SKM-1 treated with dmso at 0.1 percent for 144 hours (cell line): ENCODE data around the gene DVL1.

Source experiments
- DNase-seq: peaks from one replicate; lab custom pipeline; 2025; ENCODE audit not compliant: unreplicated experiment; lab: John Stamatoyannopoulos, UW

The DVL1 gene

DNA sequence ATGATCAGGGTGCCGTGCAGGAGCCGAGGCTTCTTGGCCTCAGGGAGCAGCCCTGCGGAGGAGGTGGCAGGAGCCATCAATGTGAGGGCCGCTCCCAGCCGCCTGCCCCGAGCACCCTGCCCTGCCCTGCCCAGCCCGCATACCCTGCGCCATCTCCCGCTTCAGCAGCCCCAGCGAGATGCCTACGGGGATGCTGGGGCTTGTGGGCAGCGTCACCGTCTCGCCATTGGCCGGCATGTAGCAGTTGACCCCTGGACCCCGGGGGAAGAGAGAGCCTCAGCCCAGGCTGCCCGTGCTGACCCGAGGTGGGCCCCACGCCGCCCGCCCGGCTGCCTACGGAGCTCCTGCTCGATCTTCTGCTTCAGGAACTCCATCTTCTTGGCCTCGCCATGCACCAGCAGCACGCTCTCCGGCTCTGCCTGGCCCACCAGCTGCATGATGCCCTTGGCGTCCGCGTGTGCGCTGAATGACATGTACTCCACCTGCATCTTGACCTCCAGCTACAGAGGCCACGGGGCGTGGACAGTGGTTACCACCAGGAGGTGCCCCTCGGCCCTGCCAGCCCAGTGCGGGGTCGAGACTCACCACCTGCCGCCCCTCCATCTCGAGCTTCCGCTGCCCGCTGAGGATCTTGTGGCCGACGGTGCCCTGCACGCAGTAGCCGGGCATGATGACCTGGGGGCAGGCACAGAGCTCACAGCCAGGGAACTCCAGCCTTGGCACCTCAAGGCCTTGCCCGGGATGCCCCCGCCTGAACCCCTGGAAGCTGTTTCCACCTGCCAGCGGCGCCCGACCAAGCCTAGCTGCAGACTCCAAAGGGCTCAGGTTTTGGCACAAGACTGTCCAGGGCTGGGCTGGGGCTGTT is 36.5 kb downstream of the DVL1 start:
- no peak for DNase-seq

DNA sequence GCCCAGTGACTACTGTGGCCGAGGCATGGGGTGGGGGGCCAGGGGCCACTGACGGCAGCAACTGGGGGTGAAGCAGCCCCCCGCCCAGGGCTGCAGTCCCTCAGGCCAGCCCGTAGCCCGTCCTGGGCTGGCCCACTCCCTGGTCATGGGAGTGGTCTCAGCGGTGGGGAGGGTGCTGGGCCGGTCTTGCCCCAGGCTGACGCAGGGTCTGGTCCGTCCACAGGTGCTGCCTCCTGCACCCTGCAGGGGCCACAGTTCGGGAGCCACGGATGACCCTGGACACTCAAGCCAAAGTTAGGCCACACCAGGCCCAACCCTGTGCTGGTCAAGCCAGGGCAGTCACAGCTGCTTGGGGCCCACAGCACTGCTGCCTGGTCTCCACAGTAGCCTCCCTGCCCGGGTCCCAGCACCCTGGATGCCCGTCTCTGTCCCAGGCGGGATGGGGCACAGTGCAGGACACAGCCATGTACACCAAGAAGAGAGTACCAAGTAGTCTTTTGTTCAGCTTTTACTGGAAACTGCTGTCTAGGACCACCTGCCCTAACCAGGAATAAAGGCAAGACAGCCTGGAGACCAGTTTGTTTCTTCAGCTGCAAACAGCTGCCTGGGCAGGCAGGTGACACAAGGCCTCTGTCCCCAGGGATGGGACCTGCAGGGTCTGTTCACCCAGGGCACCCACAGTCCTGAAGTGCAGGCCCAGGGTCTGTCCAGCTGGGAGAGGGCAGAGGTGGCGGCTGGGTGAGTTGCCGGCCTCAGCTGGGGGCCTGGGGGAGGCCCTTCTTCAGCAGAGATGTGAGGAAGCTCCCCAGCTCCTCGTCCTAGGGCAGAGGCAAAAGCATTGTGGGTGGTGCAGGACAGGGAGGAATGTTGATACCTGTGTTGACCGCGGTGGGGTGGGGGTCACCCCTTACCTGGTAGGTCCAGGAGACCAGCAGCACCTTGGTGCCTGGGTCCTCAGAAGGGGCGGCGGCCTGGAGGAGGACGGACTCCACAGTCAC is 37.8 kb downstream of the DVL1 start:
- no peak for DNase-seq

DNA sequence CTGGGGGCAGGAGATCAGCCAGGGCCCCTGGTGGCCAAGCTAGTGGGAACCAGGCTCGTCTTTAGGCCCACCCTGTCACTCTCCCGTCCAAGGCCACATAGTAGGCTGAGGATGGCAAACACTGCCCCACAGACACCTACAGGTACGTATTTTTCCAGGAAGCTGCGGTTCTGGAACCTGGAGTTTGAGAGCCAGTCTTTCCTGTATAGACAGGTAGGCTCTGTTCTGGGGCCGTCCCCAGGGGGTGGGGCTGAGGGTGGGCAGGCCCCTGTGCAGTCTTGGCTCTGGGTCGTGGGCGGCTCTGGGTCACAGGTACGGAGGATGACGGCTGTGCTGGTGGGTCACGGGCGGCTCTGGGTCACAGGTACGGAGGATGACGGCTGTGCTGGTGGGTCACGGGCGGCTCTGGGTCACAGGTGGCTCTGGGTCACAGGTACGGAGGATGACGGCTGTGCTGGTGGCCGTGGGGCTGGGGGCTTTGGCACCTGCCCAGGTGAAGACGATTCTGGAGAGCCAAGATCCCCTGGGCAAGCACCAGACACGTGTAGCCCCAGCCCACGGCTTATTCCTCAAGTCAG is 38.7 kb downstream of the DVL1 start:
- no peak for DNase-seq

DNA sequence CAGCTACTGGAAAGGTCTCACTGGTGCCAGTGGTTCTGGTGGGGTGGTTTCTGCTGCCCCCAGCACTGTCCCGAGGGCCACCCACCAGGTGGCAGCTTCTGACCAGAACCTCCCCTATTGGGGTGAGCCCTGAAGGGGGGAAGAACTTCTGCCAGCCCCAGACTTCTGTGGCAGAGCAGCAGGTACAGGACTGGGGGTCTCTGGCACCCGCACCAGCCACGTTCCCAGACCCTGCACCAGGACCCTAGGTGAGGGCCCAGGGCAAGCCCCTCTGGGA is 39.2 kb downstream of the DVL1 start:
- DNase-seq = no peak

DNA sequence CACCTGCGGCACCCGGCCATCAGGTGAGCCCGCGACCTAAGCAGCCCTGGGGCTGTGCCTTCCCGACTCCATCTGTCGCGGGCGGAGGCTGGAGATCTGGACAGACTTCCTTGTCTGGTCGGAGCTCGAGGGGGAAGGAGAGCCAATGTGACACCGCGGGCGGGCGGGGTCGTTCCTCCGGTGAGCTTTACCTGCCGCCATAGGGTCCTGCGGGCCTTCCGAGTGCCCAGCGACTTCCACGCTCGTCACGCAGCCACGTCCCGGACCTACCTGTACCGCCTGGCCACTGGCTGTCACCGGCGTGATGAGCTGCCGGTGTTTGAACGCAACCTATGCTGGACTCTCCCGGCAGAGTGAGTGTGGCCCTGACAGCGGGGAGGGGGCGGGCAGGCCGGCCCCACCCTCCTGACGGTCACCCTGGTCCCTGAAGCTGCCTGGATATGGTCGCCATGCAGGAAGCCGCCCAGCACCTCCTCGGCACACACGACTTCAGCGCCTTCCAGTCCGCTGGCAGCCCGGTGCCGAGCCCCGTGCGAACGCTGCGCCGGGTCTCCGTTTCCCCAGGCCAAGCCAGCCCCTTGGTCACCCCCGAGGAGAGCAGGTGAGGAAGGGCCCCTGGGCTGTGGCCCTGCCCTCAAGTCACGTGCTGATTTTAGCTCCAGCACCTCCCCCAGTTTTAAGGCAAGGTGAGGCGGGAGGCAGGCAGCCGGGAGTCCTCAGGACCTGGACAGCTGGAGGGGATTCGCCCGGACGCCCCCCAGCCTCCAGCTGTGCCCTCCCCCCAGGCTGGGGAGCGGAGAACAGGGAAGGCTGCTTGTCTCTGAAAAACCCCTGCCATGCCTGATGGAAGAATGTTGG is 39.7 kb downstream of the DVL1 start:
- DNase-seq = no peak

DNA sequence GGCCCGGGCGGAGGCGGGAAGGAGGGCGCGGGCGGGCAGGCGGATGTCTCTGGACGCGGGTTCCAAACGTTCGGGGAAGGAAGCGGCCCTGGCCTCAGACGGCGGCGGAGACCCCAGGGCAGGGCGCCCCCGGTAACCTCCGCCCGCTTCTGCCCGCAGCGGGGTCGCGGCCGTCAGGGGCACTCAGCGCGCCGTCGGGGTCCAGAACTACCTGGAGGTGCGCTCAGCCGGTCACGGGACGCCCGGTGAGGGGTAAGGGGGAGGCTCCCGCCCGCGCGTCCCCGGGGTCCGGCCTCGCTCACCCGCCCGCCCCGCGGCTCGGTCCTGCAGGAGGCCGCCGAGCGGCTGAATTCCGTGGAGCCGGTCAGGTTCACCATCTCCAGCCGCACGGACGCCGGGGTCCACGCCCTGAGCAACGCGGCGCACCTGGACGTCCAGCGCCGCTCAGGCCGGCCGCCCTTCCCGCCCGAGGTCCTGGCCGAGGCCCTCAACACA is 40.4 kb downstream of the DVL1 start:
- DNase-seq = no peak

DNA sequence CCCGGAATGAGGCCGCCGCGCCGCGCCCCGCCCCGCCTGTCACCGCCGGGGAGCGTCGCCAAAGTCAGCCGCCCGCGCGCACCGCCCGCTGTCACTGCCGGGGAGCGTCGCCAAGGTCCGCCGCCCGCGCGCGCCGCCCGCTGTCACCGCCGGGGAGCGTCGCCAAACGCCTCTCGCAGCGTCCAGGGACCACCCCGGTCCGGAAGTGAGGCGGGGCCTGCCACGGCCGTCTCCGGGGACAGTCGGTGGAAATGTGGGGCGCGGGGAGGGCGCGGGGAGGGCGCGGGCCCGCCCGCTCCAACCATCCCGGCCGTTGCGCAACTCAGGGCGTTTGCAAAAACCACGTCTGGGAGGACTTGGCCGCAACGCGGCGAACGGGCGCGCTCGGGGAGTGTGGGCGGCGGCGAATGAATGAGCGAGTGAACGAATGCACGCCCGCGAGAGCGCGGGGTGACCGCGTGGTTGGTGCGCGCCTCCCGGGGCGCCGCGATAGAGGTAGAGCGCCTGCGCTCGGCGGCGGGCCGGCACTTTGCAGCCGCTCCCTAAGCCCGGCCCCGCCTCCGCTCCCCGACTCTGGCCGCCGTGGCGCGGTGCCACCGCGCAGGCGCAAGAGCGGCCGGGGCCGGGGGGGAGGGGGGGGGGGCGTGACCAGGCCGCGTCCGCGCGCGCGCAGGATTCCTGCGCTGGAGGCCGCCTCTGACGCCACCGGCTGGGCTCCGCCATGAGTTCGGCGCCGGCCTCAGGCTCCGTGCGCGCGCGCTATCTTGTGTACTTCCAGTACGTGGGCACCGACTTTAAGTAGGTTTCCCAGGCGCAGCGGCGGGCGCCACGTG is 41.1 kb downstream of the DVL1 start, which contains the start of the genes ACAP3 and PUSL1:
Gene ACAP3 (minus strand): TSS at position 8 of the 833 bp plus-strand sequence. CDS start 115 bp downstream, outside the sequence.
Gene PUSL1 (plus strand): TSS at position 675 of the 833 bp plus-strand sequence. CDS start 47 bp downstream, at position 722.
- peak; percentile 89 for DNase-seq

DNA sequence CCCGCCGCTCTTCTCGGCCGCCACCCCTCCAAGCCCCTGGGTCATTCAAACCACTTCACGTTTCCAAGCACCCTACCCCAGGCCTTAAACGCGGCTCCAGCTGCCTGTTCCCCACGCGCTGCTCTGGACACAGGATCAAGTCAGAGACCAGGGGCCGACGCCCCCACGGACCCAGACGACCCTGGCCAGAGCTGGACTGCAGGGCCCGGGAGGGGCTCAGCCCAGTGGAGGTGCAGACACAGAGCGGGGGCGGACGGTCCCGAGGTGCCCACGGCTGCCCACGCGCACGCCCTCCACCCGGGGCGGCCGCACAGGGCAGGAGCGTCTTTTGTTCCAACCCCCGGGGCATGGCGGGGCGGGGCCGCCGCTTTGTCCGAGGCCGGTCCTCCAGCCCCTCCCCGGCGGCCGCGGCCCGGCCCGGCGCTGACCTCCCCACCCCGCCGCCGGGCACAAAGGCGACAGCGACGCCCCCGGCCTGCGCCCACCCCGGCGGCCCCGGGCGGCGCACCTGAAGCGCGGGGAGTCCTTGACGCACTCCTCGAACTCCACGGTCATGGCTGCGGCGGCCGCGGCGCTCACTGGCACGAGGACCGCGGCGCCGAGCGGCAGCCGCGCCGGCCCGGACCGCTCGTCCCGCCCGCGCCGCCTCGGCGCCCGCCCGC is 41.8 kb downstream of the DVL1 start:
- no peak for DNase-seq

DNA sequence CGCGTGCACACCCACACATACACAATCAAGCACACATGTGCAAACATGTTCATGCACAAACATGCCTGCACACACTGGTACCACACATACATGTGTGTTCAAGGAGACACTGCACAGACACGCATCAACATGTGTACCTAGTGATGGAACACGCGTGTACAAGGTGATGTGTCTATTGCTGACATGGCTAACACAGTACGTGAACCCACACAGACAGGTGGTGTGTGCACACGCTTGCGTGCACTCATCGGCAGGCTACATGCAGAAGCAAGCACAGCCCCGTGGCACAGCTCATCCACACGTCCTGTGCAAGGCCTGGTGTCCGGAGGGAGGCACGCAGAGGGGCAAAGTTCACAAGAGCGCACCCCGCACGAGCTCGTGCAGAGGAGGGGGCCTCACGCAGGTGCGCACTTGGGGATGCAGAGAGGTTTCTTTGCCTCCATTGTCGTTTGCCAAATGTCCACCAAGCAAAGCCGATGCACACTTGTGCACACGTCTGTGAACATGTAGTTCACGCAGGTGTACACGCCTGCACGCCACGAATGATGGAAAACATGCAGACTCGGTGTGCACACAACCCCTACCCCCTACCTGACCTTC is 42.5 kb downstream of the DVL1 start:
- DNase-seq = no peak

DNA sequence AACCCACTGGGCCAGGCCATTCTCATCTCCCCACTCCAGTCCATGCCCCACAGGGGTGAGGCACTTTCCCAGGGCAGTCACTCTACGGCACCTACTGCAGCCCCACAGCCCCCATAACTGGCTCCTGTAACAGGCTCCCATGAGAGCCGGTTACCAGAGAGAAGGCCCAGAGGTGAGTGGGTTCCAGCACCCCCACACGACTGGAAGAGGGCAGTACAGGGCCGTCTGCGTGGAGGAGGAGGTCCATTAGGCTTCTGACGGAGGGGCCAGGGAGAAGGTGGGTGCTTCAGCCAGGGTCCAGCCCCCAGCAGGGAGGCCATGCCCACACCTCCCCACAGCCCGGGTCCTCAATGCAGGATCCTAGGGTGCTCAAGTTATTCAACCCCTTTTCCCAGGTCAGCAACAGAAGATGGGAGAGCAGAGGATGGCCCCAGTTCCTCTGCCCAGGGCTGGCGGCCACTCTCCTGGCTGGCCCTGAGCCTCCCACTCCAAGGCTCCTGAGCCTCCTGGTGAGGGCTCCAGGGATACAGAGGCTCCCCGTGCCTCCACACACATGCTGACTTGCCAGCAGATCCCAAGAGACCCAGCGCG is 43.1 kb downstream of the DVL1 start:
- DNase-seq = no peak

DNA sequence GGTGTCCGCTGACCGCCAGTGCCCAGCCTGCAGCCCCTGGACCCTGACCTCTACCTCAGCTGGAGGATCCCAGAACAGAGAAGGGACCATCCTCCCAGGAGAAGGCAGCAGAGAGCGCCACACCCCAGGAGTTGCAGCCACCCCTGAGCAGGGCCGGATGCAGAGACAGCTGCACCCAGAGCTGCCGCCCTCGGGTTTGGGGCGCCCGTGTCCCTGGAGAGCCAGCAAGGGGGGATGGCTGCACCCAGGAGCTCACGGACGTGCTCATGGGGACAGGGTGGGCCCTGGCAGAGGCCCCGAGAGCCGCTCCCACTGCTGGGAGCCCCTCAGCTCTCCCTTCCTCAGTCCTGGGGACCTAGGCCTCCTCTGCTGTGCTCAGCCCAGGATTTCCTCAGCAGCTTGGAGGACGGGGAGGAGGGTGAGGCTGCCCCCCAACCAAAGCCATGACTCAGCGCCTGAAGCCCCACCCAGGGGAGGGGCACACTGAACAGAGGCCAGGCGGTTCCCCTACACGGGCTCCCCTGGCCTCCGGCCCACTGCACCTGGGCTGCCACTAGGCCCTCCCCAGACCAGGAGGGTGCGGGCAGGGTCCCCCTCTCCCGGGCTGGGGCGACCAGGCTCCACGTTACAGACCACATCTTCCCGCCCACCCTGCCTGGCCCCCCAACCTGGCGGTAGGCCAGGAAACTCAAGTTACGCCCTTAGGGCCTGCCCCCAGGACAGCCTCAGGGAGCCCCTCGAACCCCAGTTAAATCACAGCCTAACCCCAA is 43.7 kb downstream of the DVL1 start:
- DNase-seq = no peak

DNA sequence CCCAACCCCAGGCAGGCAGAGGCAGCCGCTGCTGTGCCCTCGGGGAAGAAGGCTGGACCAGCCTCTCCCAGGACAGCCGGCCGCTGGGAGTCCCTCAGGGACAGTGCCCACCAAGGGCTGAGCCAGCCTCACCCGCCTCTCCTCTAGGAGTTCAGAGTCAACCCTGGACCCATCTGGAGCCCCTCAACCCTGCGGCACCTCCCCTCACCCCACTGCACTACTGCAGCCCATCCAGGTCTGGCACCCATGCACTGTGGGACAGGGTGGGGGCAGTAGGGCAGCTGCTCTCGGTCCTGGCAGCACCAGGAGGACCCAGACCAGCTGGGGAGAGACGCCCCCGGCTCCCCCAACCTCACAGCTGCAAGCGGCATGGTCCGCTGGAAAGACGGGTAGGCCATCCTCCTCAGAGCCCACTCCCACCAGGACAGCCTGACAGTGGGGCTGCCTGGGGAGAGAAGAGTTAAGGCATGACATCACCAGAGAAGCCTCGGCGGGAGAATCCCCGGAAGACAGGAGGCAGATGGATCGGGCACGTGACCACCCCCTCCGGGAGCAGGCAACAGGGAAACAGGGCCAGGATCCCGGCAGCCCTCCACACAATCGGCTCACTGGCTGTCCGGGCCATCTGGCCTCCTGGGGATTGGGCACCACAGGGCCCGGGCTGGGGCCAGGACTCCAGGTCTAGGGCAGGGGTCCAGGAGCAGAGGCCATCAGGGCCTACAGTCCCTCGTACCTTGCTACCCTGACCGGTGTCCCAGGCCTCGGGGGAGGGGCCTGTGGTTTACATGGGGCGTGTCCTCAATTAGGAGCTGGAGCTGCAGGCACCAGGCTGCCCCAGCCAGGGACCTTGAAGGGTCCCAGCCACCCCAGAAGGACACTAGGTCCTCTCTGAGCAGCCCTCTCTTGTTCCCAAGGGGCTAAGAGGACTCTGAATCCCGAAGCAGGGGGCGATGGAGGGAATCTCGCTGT is 44.6 kb downstream of the DVL1 start:
- no peak for DNase-seq

DNA sequence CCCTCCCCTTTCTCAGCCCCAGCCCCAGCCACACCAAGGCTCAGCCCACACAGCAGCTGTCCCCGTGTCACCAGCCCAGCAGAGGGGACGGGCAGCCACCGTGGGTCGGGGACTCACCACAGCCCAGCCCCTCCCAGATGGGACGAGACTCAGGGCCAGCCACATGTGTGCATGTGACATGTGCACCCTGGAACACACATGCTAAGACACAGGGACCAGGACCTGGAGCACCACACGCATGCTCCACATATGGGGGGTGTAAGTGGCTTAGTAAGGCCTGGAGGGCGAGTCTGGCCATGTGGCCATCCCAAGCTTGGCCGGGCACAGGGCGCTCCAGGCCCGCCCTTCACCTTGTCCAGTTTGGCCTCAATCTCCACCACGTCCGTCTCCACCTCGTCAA is 45.5 kb downstream of the DVL1 start:
- no peak for DNase-seq

DNA sequence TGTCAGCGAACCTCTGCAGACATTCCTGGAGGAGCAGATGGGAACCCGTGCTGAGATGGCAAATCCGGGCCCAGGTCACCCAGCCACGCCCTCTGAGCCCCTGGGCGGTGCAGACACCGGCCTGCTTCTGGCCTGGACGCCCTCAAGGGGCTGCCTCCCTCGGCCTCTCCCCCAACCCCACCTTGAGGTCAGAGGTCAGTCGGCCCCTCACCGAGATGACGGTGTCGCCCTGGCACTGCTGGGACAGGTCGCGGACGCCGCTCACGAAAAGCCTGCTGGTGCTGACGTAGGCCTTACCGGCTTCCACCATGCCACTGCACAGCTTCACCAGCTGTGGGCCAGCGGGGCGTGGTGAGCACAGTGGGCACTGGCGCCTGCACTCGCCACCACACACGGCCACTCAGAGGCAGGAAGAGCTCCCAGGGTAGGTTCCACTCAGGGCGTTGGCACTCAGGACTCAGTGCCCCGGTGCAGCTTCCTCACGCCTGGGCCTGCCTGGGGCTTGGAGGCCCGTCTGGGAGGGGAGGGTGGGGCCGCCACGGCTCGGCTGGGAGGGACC is 46.2 kb downstream of the DVL1 start:
- DNase-seq = no peak

DNA sequence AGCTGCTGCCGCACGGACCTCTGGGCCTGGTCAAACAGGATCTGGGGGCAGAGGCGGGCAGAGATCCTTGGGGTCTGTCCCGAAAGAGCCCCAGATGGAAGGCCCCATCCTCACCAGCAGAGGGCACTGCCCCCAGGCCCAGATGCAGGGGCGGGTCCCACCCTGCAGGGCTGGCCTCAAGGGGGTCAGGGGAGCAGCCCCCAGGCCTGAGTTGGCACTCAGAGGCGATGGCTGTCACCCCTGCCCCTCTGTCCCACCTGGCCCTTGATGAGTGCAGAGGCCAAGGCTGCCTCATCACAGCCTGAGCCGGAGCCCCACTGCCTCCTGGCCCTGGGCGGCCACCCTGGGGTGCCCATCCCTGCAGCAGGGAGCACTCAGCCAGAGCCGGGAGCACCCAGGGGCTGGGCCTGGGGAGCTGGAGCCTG is 47.2 kb downstream of the DVL1 start:
- no peak for DNase-seq

DNA sequence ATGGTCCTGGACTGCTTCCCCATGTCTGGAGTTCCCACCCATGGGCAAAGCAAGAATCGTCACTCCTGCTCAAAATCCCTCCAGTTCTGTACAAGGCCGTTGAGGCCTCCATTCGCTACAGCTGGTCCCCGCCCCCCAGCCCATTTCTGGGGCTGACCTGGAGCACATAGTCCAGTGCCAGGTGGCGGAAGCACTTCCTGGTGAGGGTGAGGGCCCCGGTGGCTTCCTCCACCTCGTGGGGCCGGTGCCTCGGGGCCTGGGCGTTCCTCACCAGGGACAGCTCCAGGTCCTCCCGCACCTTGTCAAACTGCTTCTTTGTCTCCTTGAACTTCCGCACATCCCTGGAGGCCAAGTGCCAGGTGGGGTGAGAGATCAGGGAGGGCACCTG is 48.9 kb downstream of the DVL1 start:
- no peak for DNase-seq
